Mesendoderm (in vitro differentiated cells): ENCODE data around the gene KRT2.
A peak's percentile ranks its signal among the peaks of the same experiment; 100 is the strongest.

Source experiments
- DNase-seq: peaks from one replicate; pipeline ENCODE4 v3.0.0; 2013
- H2AK5ac ChIP-seq: 2 replicates; pipeline ENCODE4 v1.6.1; 2013; ENCODE audit warnings: low read length, inconsistent platforms
- H2BK120ac ChIP-seq: 2 replicates; pipeline ENCODE4 v1.6.1; 2013; ENCODE audit warnings: low read depth, mild to moderate bottlenecking, low read length, moderate library complexity, mixed read lengths
- H2BK15ac ChIP-seq: replicated peaks from 2 replicates; pipeline ENCODE4 v1.6.1; 2013; ENCODE audit warnings: low read depth, mild to moderate bottlenecking, moderate library complexity
- H2BK5ac ChIP-seq: 2 replicates; pipeline ENCODE4 v1.6.1; 2013; ENCODE audit warnings: low read length, inconsistent platforms
- H3K18ac ChIP-seq: 2 replicates; pipeline ENCODE4 v1.6.1; 2013; ENCODE audit warnings: mild to moderate bottlenecking, low read length, mixed read lengths
- H3K23ac ChIP-seq: one replicate; pipeline ENCODE4 v1.6.1; 2013; ENCODE audit warnings: low read length
- H3K27ac ChIP-seq: 2 replicates; pipeline ENCODE4 v1.5.1; 2013; ENCODE audit warnings: low read depth, mild to moderate bottlenecking, inconsistent platforms, low read length, moderate library complexity
- H3K27me3 ChIP-seq: 2 replicates; pipeline ENCODE4 v1.6.1; 2013; ENCODE audit warnings: low read length, control low read depth, mild to moderate bottlenecking, inconsistent platforms; ENCODE audit not compliant: insufficient read depth, poor library complexity
- H3K36me3 ChIP-seq: 2 replicates; pipeline ENCODE4 v1.6.1; 2013; ENCODE audit warnings: low read length, inconsistent platforms; ENCODE audit not compliant: control insufficient read depth, insufficient read depth
- H3K4ac ChIP-seq: one replicate; pipeline ENCODE4 v1.6.1; 2013; ENCODE audit warnings: low read depth, mild to moderate bottlenecking, low read length, moderate library complexity
- H3K4me1 ChIP-seq: 2 replicates; pipeline ENCODE4 v1.6.1; 2013; ENCODE audit warnings: low read depth, low read length, inconsistent platforms; ENCODE audit not compliant: control insufficient read depth
- H3K4me2 ChIP-seq: 2 replicates; pipeline ENCODE4 v1.6.1; 2013; ENCODE audit warnings: low read length
- H3K4me3 ChIP-seq: 2 replicates; pipeline ENCODE4 v1.5.1; 2013; ENCODE audit warnings: mild to moderate bottlenecking, low read length
- H3K56ac ChIP-seq: one replicate; pipeline ENCODE4 v1.6.1; 2013; ENCODE audit warnings: low read length
- H3K79me1 ChIP-seq: 2 replicates; pipeline ENCODE4 v1.6.1; 2013; ENCODE audit warnings: low read length, inconsistent platforms
- H3K79me2 ChIP-seq: 2 replicates; pipeline ENCODE4 v1.6.1; 2013; ENCODE audit warnings: mild to moderate bottlenecking, low read length; ENCODE audit not compliant: control insufficient read depth, insufficient read depth
- H3K9ac ChIP-seq: 2 replicates; pipeline ENCODE4 v1.6.1; 2013; ENCODE audit warnings: low read length, inconsistent platforms
- H4K5ac ChIP-seq: one replicate; pipeline ENCODE4 v1.6.1; 2013; ENCODE audit warnings: low read length
- H4K8ac ChIP-seq: one replicate; pipeline ENCODE4 v1.6.1; 2013; ENCODE audit warnings: low read depth, mild to moderate bottlenecking, control low read depth, low read length, moderate library complexity
- WGBS: extraction: QIAGEN DNeasy Blood & Tissue Kit; methylation state at CpG from one replicate; pipeline ENCODE4 v1.1.7; 2013; ENCODE audit warnings: low lambda C conversion rate, missing lambda C conversion rate; ENCODE audit not compliant: insufficient coverage; ENCODE audit errors: extremely low coverage; 5-methylcytosine and 5-hydroxymethylcytosine counted together

The KRT2 gene

GRCh38 chr12:52691841-52692150, 39.8 kb upstream of the KRT2 start:
- no peak overlapping the region for H3K23ac ChIP-seq
- H4K5ac ChIP-seq = no peak overlapping the region
- H3K56ac ChIP-seq = no peak overlapping the region
- no peaks in the 10 kb centered on the region for H3K27me3 ChIP-seq
- no peak overlapping the region for H2BK120ac ChIP-seq
- no peak overlapping the region for H2BK15ac ChIP-seq
- no peaks in the 10 kb centered on the region for H3K79me1 ChIP-seq
- H3K18ac ChIP-seq = no peak overlapping the region
- H4K8ac ChIP-seq = no peak overlapping the region
- no peak overlapping the region for H2AK5ac ChIP-seq
- WGBS = no CpG with 5 or more reads among the region's 2 CpGs
- no peaks in the 10 kb centered on the region for H3K36me3 ChIP-seq
- H3K9ac ChIP-seq = no peak overlapping the region
- DNase-seq = no peak
- no peak overlapping the region for H3K4me2 ChIP-seq
- H3K4ac ChIP-seq = no peak overlapping the region
- no peak overlapping the region for H3K27ac ChIP-seq
- no peaks in the 10 kb centered on the region for H3K4me1 ChIP-seq
- no peaks in the 10 kb centered on the region for H3K79me2 ChIP-seq
- no peak overlapping the region for H3K4me3 ChIP-seq
- H2BK5ac ChIP-seq = no peak overlapping the region

- Histone ChIP-seq H3K79me2 (no peaks in the 10 kb centered on the region), H3K27ac (no peak overlapping the region), H3K4me1 (no peaks in the 10 kb centered on the region), H2BK120ac (no peak overlapping the region), H4K5ac (no peak overlapping the region), H3K4ac (no peak overlapping the region), H2BK15ac (no peak overlapping the region), H3K9ac (peak overlapping the region; percentile 45), H3K4me2 (peak overlapping the region; percentile 39), H2BK5ac (no peak overlapping the region), H4K8ac (no peak overlapping the region), H2AK5ac (no peak overlapping the region), H3K27me3 (no peaks in the 10 kb centered on the region), H3K4me3 (no peak overlapping the region), H3K79me1 (no peaks in the 10 kb centered on the region), H3K36me3 (no peaks in the 10 kb centered on the region), H3K23ac (no peak overlapping the region), H3K18ac (no peak overlapping the region), H3K56ac (peak overlapping the region; percentile 76)
- WGBS = no CpG with 5 or more reads among the region's 45 CpGs
- DNase-seq = no peak
Observed at GRCh38 chr12:52691076-52691840, 39.2 kb upstream of the KRT2 start.

- Histone ChIP-seq H3K27ac (no peak overlapping the region), H4K8ac (no peak overlapping the region), H3K27me3 (no peaks in the 10 kb centered on the region), H3K23ac (no peak overlapping the region), H3K9ac (peak overlapping the region; percentile 45), H3K56ac (peak overlapping the region; percentile 76), H3K4ac (no peak overlapping the region), H3K18ac (no peak overlapping the region), H2AK5ac (no peak overlapping the region), H2BK120ac (no peak overlapping the region), H2BK15ac (no peak overlapping the region), H2BK5ac (no peak overlapping the region), H3K4me3 (no peak overlapping the region), H3K4me2 (peak overlapping the region; percentile 39), H3K79me1 (no peaks in the 10 kb centered on the region), H3K79me2 (no peaks in the 10 kb centered on the region), H4K5ac (no peak overlapping the region), H3K36me3 (no peaks in the 10 kb centered on the region), H3K4me1 (no peaks in the 10 kb centered on the region)
- DNase-seq = no peak
- no CpG with 5 or more reads among the region's 8 CpGs for WGBS
Observed at GRCh38 chr12:52690351-52691075, 38.5 kb upstream of the KRT2 start.

- Histone ChIP-seq H4K5ac (no peak overlapping the region), H3K4me2 (no peak overlapping the region), H2BK5ac (no peak overlapping the region), H3K4me3 (no peak overlapping the region), H2BK120ac (no peak overlapping the region), H3K4me1 (no peaks in the 10 kb centered on the region), H3K79me1 (no peaks in the 10 kb centered on the region), H4K8ac (no peak overlapping the region), H2AK5ac (no peak overlapping the region), H3K9ac (no peak overlapping the region), H3K4ac (no peak overlapping the region), H3K27ac (no peak overlapping the region), H3K79me2 (no peaks in the 10 kb centered on the region), H3K36me3 (no peaks in the 10 kb centered on the region), H3K27me3 (no peaks in the 10 kb centered on the region), H3K23ac (no peak overlapping the region), H3K56ac (no peak overlapping the region), H2BK15ac (no peak overlapping the region), H3K18ac (no peak overlapping the region)
- WGBS = no CpG with 5 or more reads among the region's 1 CpG
- no peak for DNase-seq
Observed at GRCh38 chr12:52689936-52690335, 37.9 kb upstream of the KRT2 start.

GRCh38 chr12:52689239-52689638, 37.2 kb upstream of the KRT2 start:
- Histone ChIP-seq H3K4ac (no peak overlapping the region), H2AK5ac (no peak overlapping the region), H3K4me1 (no peaks in the 10 kb centered on the region), H2BK15ac (no peak overlapping the region), H3K23ac (no peak overlapping the region), H3K27ac (no peak overlapping the region), H3K56ac (no peak overlapping the region), H3K18ac (no peak overlapping the region), H3K4me2 (no peak overlapping the region), H3K79me1 (no peaks in the 10 kb centered on the region), H4K5ac (no peak overlapping the region), H3K9ac (no peak overlapping the region), H2BK120ac (no peak overlapping the region), H2BK5ac (no peak overlapping the region), H3K36me3 (no peaks in the 10 kb centered on the region), H3K4me3 (no peak overlapping the region), H3K79me2 (no peaks in the 10 kb centered on the region), H4K8ac (no peak overlapping the region), H3K27me3 (no peaks in the 10 kb centered on the region)
- no peak for DNase-seq

- no peak overlapping the region for H4K8ac ChIP-seq
- DNase-seq = no peak
- H4K5ac ChIP-seq = no peak overlapping the region
- no peak overlapping the region for H3K18ac ChIP-seq
- H2BK15ac ChIP-seq = no peak overlapping the region
- WGBS = no CpG with 5 or more reads among the region's 2 CpGs
- no peak overlapping the region for H3K4me3 ChIP-seq
- H3K79me1 ChIP-seq = no peaks in the 10 kb centered on the region
- no peaks in the 10 kb centered on the region for H3K4me1 ChIP-seq
- no peak overlapping the region for H2AK5ac ChIP-seq
- no peak overlapping the region for H2BK5ac ChIP-seq
- no peak overlapping the region for H3K4ac ChIP-seq
- no peak overlapping the region for H3K27ac ChIP-seq
- no peak overlapping the region for H3K56ac ChIP-seq
- no peak overlapping the region for H3K9ac ChIP-seq
- no peaks in the 10 kb centered on the region for H3K79me2 ChIP-seq
- no peak overlapping the region for H3K23ac ChIP-seq
- H3K27me3 ChIP-seq = no peaks in the 10 kb centered on the region
- H2BK120ac ChIP-seq = no peak overlapping the region
- H3K4me2 ChIP-seq = no peak overlapping the region
- no peaks in the 10 kb centered on the region for H3K36me3 ChIP-seq
Observed at GRCh38 chr12:52688481-52688880, 36.5 kb upstream of the KRT2 start.
